ENCODE data around the gene PTPRG. TPM values are rescaled to one million over a fixed set of nuclear protein-coding genes. Genes with fewer than 3 reads are reported as not detected.

The PTPRG gene
- total RNA-seq, 1 experiment from 2014 or later: 69.3 TPM

- no peak overlapping the region for H3K23ac ChIP-seq (ENCODE audit: insufficient read length, low read depth, low read length)
- H3K9ac ChIP-seq (ENCODE audit: extremely low read depth, insufficient read length, low read length): no peak overlapping the region
- no peak overlapping the region for H3K4ac ChIP-seq (ENCODE audit: low read depth, low read length)
- no peak overlapping the region for H2BK20ac ChIP-seq (ENCODE audit: low read depth, low read length, poor library complexity, severe bottlenecking)
- Mint-ChIP-seq H3K9me3 (no peaks in the 10 kb centered on the region), H3K36me3 (ENCODE audit: insufficient read depth in 1 of 3, low read depth in 3 of 3) (peaks cover 0 to 1% (median 0%) of the 10 kb centered on the region in 3 experiments; a peak in 1 of 7 replicates), H3K27me3 (ENCODE audit: low read depth) (no peaks in the 10 kb centered on the region), H3K4me1 (peaks cover 51 to 53% of the 10 kb centered on the region in 2 experiments), H3K4me3 (no peak overlapping the region), H3K27ac (peak overlapping the region in 1 of 3 experiments; percentile 19; a peak in 1 of 7 replicates)
- H4K8ac ChIP-seq (replicated peaks; ENCODE audit: insufficient read length, low read depth, low read length): no peak overlapping the region
- no peaks in the 10 kb centered on the region for H3K9me3 ChIP-seq (ENCODE audit: control insufficient read depth, low read depth, low read length)
- H4K5ac ChIP-seq (ENCODE audit: insufficient read length, low read depth, low read length): no peak overlapping the region
- H3K79me1 ChIP-seq (ENCODE audit: insufficient read depth, low read depth, low read length, poor library complexity, severe bottlenecking): peaks cover 8% of the 10 kb centered on the region
- H3T11ph ChIP-seq (ENCODE audit: low read length): no peak overlapping the region
- H3K4me1 ChIP-seq (ENCODE audit: insufficient read depth, low read length): peaks cover 9% of the 10 kb centered on the region; the same call in 1 of the 2 replicates
- WGBS (ENCODE audit: extremely low coverage, insufficient read length, low lambda C conversion rate): no CpG with 5 or more reads among the region's 7 CpGs
- H2BK15ac ChIP-seq (ENCODE audit: low read depth, low read length): no peak overlapping the region
- no peak for TF ChIP-seq CTCF (conservative IDR thresholded peaks at IDR 0.05)
- H2BK5ac ChIP-seq (ENCODE audit: insufficient read length, low read length): no peak overlapping the region
- H2BK120ac ChIP-seq (ENCODE audit: low read depth, low read length, poor library complexity, severe bottlenecking): no peak overlapping the region
- no peak overlapping the region for H4K91ac ChIP-seq (ENCODE audit: insufficient read length, low read depth, low read length)
- H3K79me2 ChIP-seq (ENCODE audit: insufficient read depth, low read length): peaks cover 22% of the 10 kb centered on the region
- no peaks in the 10 kb centered on the region for H3K27me3 ChIP-seq (ENCODE audit: insufficient read depth, low read length)
- H3K23me2 ChIP-seq (ENCODE audit: insufficient read length, low read depth, low read length, poor library complexity, severe bottlenecking): no peaks in the 10 kb centered on the region
- H2BK12ac ChIP-seq (ENCODE audit: insufficient read length, low read depth, low read length): no peak overlapping the region
- no peak overlapping the region for H2AK5ac ChIP-seq (ENCODE audit: insufficient read length, low read length)
- no peaks in the 10 kb centered on the region for H4K20me1 ChIP-seq (ENCODE audit: control insufficient read depth, insufficient read depth, insufficient read length)
- no peak overlapping the region for H3K4me2 ChIP-seq (ENCODE audit: insufficient read depth, insufficient read length, low read length)
- no peak overlapping the region for H2AFZ ChIP-seq (ENCODE audit: low read length)
- H3K14ac ChIP-seq (ENCODE audit: insufficient read depth, low read length): no peak overlapping the region
- H3K18ac ChIP-seq (ENCODE audit: insufficient read length, low read depth, low read length): no peak overlapping the region
- H3K27ac ChIP-seq (ENCODE audit: insufficient read length, low read depth, low read length): no peak overlapping the region
- no peak overlapping the region for H3K56ac ChIP-seq (ENCODE audit: insufficient read length, low read depth, low read length)
- DNase-seq: no peak
Measured at GRCh38 chr3:61774279-61774890, 213.0 kb downstream of the PTPRG start.
